GM23248 (cell line): ENCODE measurements around the gene OMP. TPM values are rescaled to one million over a fixed set of nuclear protein-coding genes. Genes with fewer than 3 reads are reported as not detected.

ENCODE experiments used
- DNase-seq: peaks from one replicate; pipeline ENCODE4 v3.0.0-alpha.2; 2015
- H2AFZ ChIP-seq: fragments of 200-600 bp; sonication (generic); 2 replicates; pipeline ENCODE4 v1.6.1; 2016; ENCODE audit warnings: antibody characterized with exemption
- H3F3A ChIP-seq: fragments of 200-600 bp; sonication (generic); 2 replicates; pipeline ENCODE4 v1.6.1; 2016; ENCODE audit warnings: mild to moderate bottlenecking, antibody characterized with exemption, mixed run types; ENCODE audit not compliant: insufficient read depth
- H3K27ac ChIP-seq: fragments of 200-600 bp; sonication (generic); 2 replicates; pipeline ENCODE4 v1.5.1; 2016; ENCODE audit warnings: mild to moderate bottlenecking
- H3K27me3 ChIP-seq: fragments of 200-600 bp; sonication (generic); replicated peaks from 2 replicates; pipeline ENCODE4 v1.6.1; 2016; ENCODE audit warnings: mild to moderate bottlenecking; ENCODE audit not compliant: insufficient read depth
- H3K36me3 ChIP-seq: fragments of 200-600 bp; sonication (generic); 2 replicates; pipeline ENCODE4 v1.6.1; 2016; ENCODE audit warnings: low read depth, mild to moderate bottlenecking
- H3K4me1 ChIP-seq: fragments of 200-600 bp; sonication (generic); 2 replicates; pipeline ENCODE4 v1.6.1; 2016; ENCODE audit warnings: mild to moderate bottlenecking; ENCODE audit not compliant: insufficient read depth
- H3K4me2 ChIP-seq: fragments of 200-600 bp; sonication (generic); one replicate; pipeline ENCODE4 v1.6.1; 2016; ENCODE audit warnings: mild to moderate bottlenecking; ENCODE audit not compliant: unreplicated experiment
- H3K4me3 ChIP-seq: fragments of 200-600 bp; sonication (generic); 2 replicates; pipeline ENCODE4 v1.5.1; 2016; ENCODE audit warnings: mild to moderate bottlenecking
- H3K79me2 ChIP-seq: fragments of 200-600 bp; sonication (generic); 2 replicates; pipeline ENCODE4 v1.6.1; 2016; ENCODE audit warnings: mild to moderate bottlenecking; ENCODE audit not compliant: insufficient read depth
- H3K9ac ChIP-seq: fragments of 200-600 bp; sonication (generic); 2 replicates; pipeline ENCODE4 v1.6.1; 2016; ENCODE audit warnings: mild to moderate bottlenecking
- H3K9me2 ChIP-seq: fragments of 200-600 bp; sonication (generic); 2 replicates; pipeline ENCODE4 v1.6.1; 2016; ENCODE audit warnings: mixed run types, mild to moderate bottlenecking, moderate library complexity; ENCODE audit not compliant: insufficient read depth
- H3K9me3 ChIP-seq: fragments of 200-600 bp; sonication (generic); one replicate; pipeline ENCODE4 v1.6.1; 2017; ENCODE audit warnings: low read depth
- H4K20me1 ChIP-seq: fragments of 200-600 bp; sonication (generic); 2 replicates; pipeline ENCODE4 v1.6.0; 2016; ENCODE audit not compliant: insufficient read depth
- EZH2 ChIP-seq: fragments of 200-600 bp; sonication (generic); IDR thresholded peaks from 2 replicates; pipeline ENCODE4 v1.6.1; 2018; ENCODE audit warnings: antibody characterized with exemption, mild to moderate bottlenecking; ENCODE audit not compliant: insufficient read depth, poor library complexity, severe bottlenecking
- EZH2phosphoT487 ChIP-seq: fragments of 200-600 bp; sonication (generic); IDR thresholded peaks from 2 replicates; pipeline ENCODE4 v1.6.1; 2018; ENCODE audit warnings: antibody characterized with exemption, moderate library complexity, mild to moderate bottlenecking, low read depth; ENCODE audit not compliant: insufficient read depth
- WGBS, 2 experiments: methylation state at CpG; one replicate each; pipeline ENCODE4 v1.1.6; 2015 to 2017; ENCODE audit warnings: low lambda C conversion rate in 2 of 2, low coverage in 1 of 2; ENCODE audit errors: missing lambda C conversion rate in 2 of 2; 5-methylcytosine and 5-hydroxymethylcytosine counted together
- in situ Hi-C: fragments of 300-500 bp; cut with MboI; formaldehyde crosslinking; loops from 2 replicates; pipeline ENCODE4 v1.15.0; 2020
- polyA plus RNA-seq: library from polyadenylated mRNA; unstranded; fragments of >200 nt; fragmentation: Nextera tagmentation; extraction: Ambion mirVana; gene quantifications from 2 replicates; pipeline ENCODE4 v1.2.1, GENCODE V29; 2016
- total RNA-seq: library from RNA; depleted of rRNA; stranded (reverse); fragments of >200 nt; shearing (Covaris generic); gene quantifications from 2 replicates; pipeline ENCODE4 v1.2.3, GENCODE V29; 2014; rRNA removed

Gene OMP
- total RNA-seq (not detected in 2 replicates), polyA plus RNA-seq (not detected in 2 replicates)

GRCh38 chr11:77102246-77103210 is at the start of gene OMP:
OMP (plus strand) TSS chr11:77102840; CDS start chr11:77102840, 0 bp downstream.
- no peak for DNase-seq
- no peak within 1 kb of the TSS for H2AFZ ChIP-seq
- no peaks in the 10 kb centered on the region for H3K9me3 ChIP-seq
- no peak within 1 kb of the TSS for H3K27ac ChIP-seq
- no peaks in the 10 kb centered on the region for H4K20me1 ChIP-seq
- H3K9me2 ChIP-seq, result no peaks in the 10 kb centered on the region
- H3K4me3 ChIP-seq, result no peak within 1 kb of the TSS
- in situ Hi-C loops, result no loop called here
- no peaks in the 10 kb centered on the region for H3K36me3 ChIP-seq
- H3K4me1 ChIP-seq, result peaks cover 5% of the 10 kb centered on the region
- WGBS, 2 experiments, result 92 to 95% methylated on average over 36 to 37 of the region's 37 CpGs
- no peaks in the 10 kb centered on the region for H3K79me2 ChIP-seq
- TF ChIP-seq EZH2phosphoT487, result no peak
- TF ChIP-seq EZH2, result no peak
- no peak within 1 kb of the TSS for H3K4me2 ChIP-seq
- H3F3A ChIP-seq, result no peaks in the 10 kb centered on the region
- no peak within 1 kb of the TSS for H3K9ac ChIP-seq
- no peaks in the 10 kb centered on the region for H3K27me3 ChIP-seq

- Histone ChIP-seq H3K79me2 (no peaks in the 10 kb centered on the region), H3K9me2 (no peaks in the 10 kb centered on the region), H3K36me3 (no peaks in the 10 kb centered on the region), H4K20me1 (no peaks in the 10 kb centered on the region), H3K4me3 (no peak overlapping the region), H2AFZ (no peak overlapping the region), H3K4me2 (no peak overlapping the region), H3K27ac (no peak overlapping the region), H3K9ac (no peak overlapping the region), H3K27me3 (no peaks in the 10 kb centered on the region), H3K4me1 (no peaks in the 10 kb centered on the region), H3K9me3 (no peaks in the 10 kb centered on the region), H3F3A (no peaks in the 10 kb centered on the region)
- WGBS, 2 experiments, result 67 to 69% methylated on average over 14 of the region's 14 CpGs
- in situ Hi-C loops, result no loop called here
- TF ChIP-seq EZH2 (no peak), EZH2phosphoT487 (no peak)
- no peak for DNase-seq
Observed at GRCh38 chr11:77053217-77054015, 49.2 kb upstream of the OMP start.

GRCh38 chr11:77054084-77054483 is 48.6 kb upstream of the OMP start:
- Histone ChIP-seq H3K36me3 (no peaks in the 10 kb centered on the region), H3K27me3 (no peaks in the 10 kb centered on the region), H3K27ac (no peak overlapping the region), H2AFZ (no peak overlapping the region), H3K9ac (no peak overlapping the region), H3K9me2 (no peaks in the 10 kb centered on the region), H3K9me3 (no peaks in the 10 kb centered on the region), H3F3A (no peaks in the 10 kb centered on the region), H3K4me2 (no peak overlapping the region), H4K20me1 (no peaks in the 10 kb centered on the region), H3K4me1 (no peaks in the 10 kb centered on the region), H3K79me2 (no peaks in the 10 kb centered on the region), H3K4me3 (no peak overlapping the region)
- 50 to 54% methylated on average over 1 of the region's 1 CpG for WGBS, 2 experiments
- TF ChIP-seq EZH2 (no peak), EZH2phosphoT487 (no peak)
- no peak for DNase-seq
- in situ Hi-C loops, result no loop called here

GRCh38 chr11:77055101-77055561 is 47.5 kb upstream of the OMP start:
- Histone ChIP-seq H4K20me1 (no peaks in the 10 kb centered on the region), H2AFZ (no peak overlapping the region), H3K9me2 (no peaks in the 10 kb centered on the region), H3K36me3 (no peaks in the 10 kb centered on the region), H3K4me3 (no peak overlapping the region), H3F3A (no peaks in the 10 kb centered on the region), H3K9me3 (no peaks in the 10 kb centered on the region), H3K4me1 (no peaks in the 10 kb centered on the region), H3K27me3 (no peaks in the 10 kb centered on the region), H3K79me2 (no peaks in the 10 kb centered on the region), H3K4me2 (no peak overlapping the region), H3K9ac (no peak overlapping the region), H3K27ac (no peak overlapping the region)
- in situ Hi-C loops, result no loop called here
- WGBS, 2 experiments, result 46 to 52% methylated on average over 2 of the region's 2 CpGs
- no peak for DNase-seq
- TF ChIP-seq EZH2phosphoT487, result no peak
- TF ChIP-seq EZH2, result no peak
